Astrocyte (in vitro differentiated cells and primary cell): Measurements from ENCODE around the gene KLRG1. TPM values are rescaled to one million over a fixed set of nuclear protein-coding genes. Genes with fewer than 3 reads are reported as not detected.

Experiments used
- DNase-seq: peaks from one replicate; pipeline ENCODE4 v3.0.0-alpha.2; 2010; ENCODE audit warnings: low read depth
- FAIRE-seq: peaks from 2 replicates; lab custom pipeline; 2011; peaks lifted over from hg19 to GRCh38; lab: Jason Lieb, UNC
- H2AFZ ChIP-seq: 2 replicates; pipeline ENCODE4 v1.6.0; 2012; ENCODE audit warnings: low read depth, low read length, inconsistent platforms
- H3K27ac ChIP-seq: 2 replicates; pipeline ENCODE4 v1.5.1; 2011; ENCODE audit warnings: low read depth, low read length, inconsistent platforms
- H3K27me3 ChIP-seq: 2 replicates; pipeline ENCODE4 v1.6.0; 2011; ENCODE audit warnings: low read length, inconsistent platforms; ENCODE audit not compliant: insufficient read depth
- H3K36me3 ChIP-seq: 2 replicates; pipeline ENCODE4 v1.5.1; 2011; ENCODE audit warnings: low read length, inconsistent platforms; ENCODE audit not compliant: insufficient read depth
- H3K4me1 ChIP-seq: 2 replicates; pipeline ENCODE4 v1.5.1; 2011; ENCODE audit warnings: low read length, inconsistent platforms; ENCODE audit not compliant: insufficient read depth
- H3K4me2 ChIP-seq: 2 replicates; pipeline ENCODE4 v1.6.0; 2012; ENCODE audit warnings: low read length, inconsistent platforms
- H3K4me3 ChIP-seq: 2 replicates; pipeline ENCODE4 v1.5.1; 2011; ENCODE audit warnings: low read depth, mild to moderate bottlenecking, low read length, inconsistent platforms; ENCODE audit not compliant: insufficient read depth
- H3K79me2 ChIP-seq: 2 replicates; pipeline ENCODE4 v1.6.0; 2012; ENCODE audit warnings: mild to moderate bottlenecking, low read length, inconsistent platforms; ENCODE audit not compliant: insufficient read depth
- H3K9ac ChIP-seq: 2 replicates; pipeline ENCODE4 v1.6.0; 2012; ENCODE audit warnings: mild to moderate bottlenecking, low read length, inconsistent platforms
- H3K9me3 ChIP-seq: 2 replicates; pipeline ENCODE4 v1.5.1; 2012; ENCODE audit warnings: low read depth, mild to moderate bottlenecking, low read length, inconsistent platforms; ENCODE audit not compliant: insufficient read depth
- H4K20me1 ChIP-seq: 2 replicates; pipeline ENCODE4 v1.6.0; 2012; ENCODE audit warnings: low read length, inconsistent platforms; ENCODE audit not compliant: insufficient read depth
- H3K27ac Mint-ChIP-seq: one replicate; pipeline ENCODE4 v1.8.0; 2021; ENCODE audit warnings: mild to moderate bottlenecking, mixed read lengths; ENCODE audit not compliant: unreplicated experiment
- H3K27me3 Mint-ChIP-seq: one replicate; pipeline ENCODE4 v1.8.0; 2021; ENCODE audit warnings: low read depth, mixed read lengths; ENCODE audit not compliant: unreplicated experiment
- H3K36me3 Mint-ChIP-seq: one replicate; pipeline ENCODE4 v1.8.0; 2021; ENCODE audit warnings: low read depth, mixed read lengths; ENCODE audit not compliant: unreplicated experiment
- H3K4me1 Mint-ChIP-seq: one replicate; pipeline ENCODE4 v1.8.0; 2021; ENCODE audit warnings: low read depth, mixed read lengths; ENCODE audit not compliant: unreplicated experiment
- H3K4me3 Mint-ChIP-seq: one replicate; pipeline ENCODE4 v1.8.0; 2021; ENCODE audit warnings: mild to moderate bottlenecking, moderate library complexity, mixed read lengths; ENCODE audit not compliant: unreplicated experiment
- H3K9me3 Mint-ChIP-seq: one replicate; pipeline ENCODE4 v1.8.0; 2021; ENCODE audit warnings: mild to moderate bottlenecking, mixed read lengths; ENCODE audit not compliant: unreplicated experiment
- CTCF ChIP-seq: IDR thresholded peaks from 2 replicates; pipeline ENCODE4 v1.5.1; 2011; ENCODE audit warnings: low read depth, mild to moderate bottlenecking, inconsistent platforms, low read length, moderate library complexity; ENCODE audit not compliant: insufficient read depth
- EZH2 ChIP-seq: IDR thresholded peaks from 2 replicates; pipeline ENCODE4 v1.6.1; 2012; ENCODE audit warnings: mild to moderate bottlenecking, low read length, inconsistent platforms; ENCODE audit not compliant: insufficient read depth
- total RNA-seq: library from RNA; stranded (reverse); gene quantifications from 2 replicates; pipeline ENCODE4 v1.2.1, GENCODE V29; 2021

The KLRG1 gene
- total RNA-seq, 1 donor from 2014 or later, result 2.2 TPM

GRCh38 chr12:8950221-8950527, 39.2 kb upstream of the KLRG1 start:
- Mint-ChIP-seq H3K4me3 (peak overlapping the region; percentile 98), H3K27me3 (no peaks in the 10 kb centered on the region), H3K27ac (peak overlapping the region; percentile 80), H3K36me3 (peaks cover 3% of the 10 kb centered on the region), H3K9me3 (no peaks in the 10 kb centered on the region), H3K4me1 (peaks cover 11% of the 10 kb centered on the region)
- H3K27me3 ChIP-seq, result no peaks in the 10 kb centered on the region
- DNase-seq (no peak), FAIRE-seq (no peak)
- H4K20me1 ChIP-seq, result peaks cover 35% of the 10 kb centered on the region
- peak overlapping the region; percentile 94 for H2AFZ ChIP-seq
- peaks cover 6% of the 10 kb centered on the region for H3K4me1 ChIP-seq
- H3K4me3 ChIP-seq, result peak overlapping the region; percentile 100
- H3K9me3 ChIP-seq, result no peaks in the 10 kb centered on the region
- H3K4me2 ChIP-seq, result peak overlapping the region; percentile 98
- peaks cover 9% of the 10 kb centered on the region for H3K36me3 ChIP-seq
- H3K27ac ChIP-seq, result peak overlapping the region; percentile 99
- no peak for TF ChIP-seq CTCF
- peak overlapping the region; percentile 94 for H3K9ac ChIP-seq
- peaks cover 43% of the 10 kb centered on the region for H3K79me2 ChIP-seq

GRCh38 chr12:8950702-8951478, 38.5 kb upstream of the KLRG1 start:
- Mint-ChIP-seq H3K9me3 (no peaks in the 10 kb centered on the region), H3K4me3 (peak overlapping the region; percentile 98), H3K4me1 (peaks cover 11% of the 10 kb centered on the region), H3K27me3 (no peaks in the 10 kb centered on the region), H3K27ac (no peak overlapping the region), H3K36me3 (peaks cover 3% of the 10 kb centered on the region)
- H3K79me2 ChIP-seq, result peaks cover 36% of the 10 kb centered on the region
- peak overlapping the region; percentile 100 for H3K4me3 ChIP-seq
- no peaks in the 10 kb centered on the region for H3K27me3 ChIP-seq
- peaks cover 32% of the 10 kb centered on the region for H4K20me1 ChIP-seq
- peaks cover 2% of the 10 kb centered on the region for H3K36me3 ChIP-seq
- peak overlapping the region; percentile 94 for H3K9ac ChIP-seq
- peak overlapping the region; percentile 94 for H2AFZ ChIP-seq
- peaks cover 6% of the 10 kb centered on the region for H3K4me1 ChIP-seq
- DNase-seq (no peak), FAIRE-seq (no peak)
- no peaks in the 10 kb centered on the region for H3K9me3 ChIP-seq
- no peak overlapping the region for H3K27ac ChIP-seq
- no peak for TF ChIP-seq CTCF
- no peak for TF ChIP-seq EZH2
- peak overlapping the region; percentile 98 for H3K4me2 ChIP-seq

- FAIRE-seq, result no peak
Measured at GRCh38 chr12:8951744-8952143, 37.6 kb upstream of the KLRG1 start.

More at GRCh38 chr12:8951744-8952143, 37.6 kb upstream of the KLRG1 start:
- Mint-ChIP-seq H3K27ac (no peak overlapping the region), H3K27me3 (no peaks in the 10 kb centered on the region), H3K9me3 (no peaks in the 10 kb centered on the region), H3K4me3 (no peak overlapping the region), H3K36me3 (no peaks in the 10 kb centered on the region), H3K4me1 (peaks cover 9% of the 10 kb centered on the region)
- Histone ChIP-seq H3K4me1 (peaks cover 6% of the 10 kb centered on the region), H3K79me2 (peaks cover 27% of the 10 kb centered on the region), H3K9me3 (no peaks in the 10 kb centered on the region), H4K20me1 (peaks cover 25% of the 10 kb centered on the region), H3K4me3 (no peak overlapping the region), H3K4me2 (no peak overlapping the region), H2AFZ (no peak overlapping the region), H3K9ac (no peak overlapping the region), H3K27me3 (no peaks in the 10 kb centered on the region), H3K27ac (no peak overlapping the region), H3K36me3 (no peaks in the 10 kb centered on the region)
- no peak for DNase-seq
- no peak for TF ChIP-seq EZH2
- no peak for TF ChIP-seq CTCF
